Stimulated activated CD8-positive, alpha-beta memory T cell treated with anti-CD3 and anti-CD28 coated beads, Interleukin-7, amount 100 ng/mL, for 24 hours (primary cell): ENCODE data around the gene CASP9.
"Not testable (repeated sequence)": the region's sequence is repeated elsewhere in the genome, so short reads cannot be mapped to it uniquely, and the experiment has no call there.

Source experiments
- DNase-seq: peaks from one replicate; pipeline ENCODE4 v3.0.0-alpha.2; 2020; ENCODE audit warnings: low read depth

The CASP9 gene

GRCh38 chr1:15469361-15469760 lies 54.7 kb downstream of the CASP9 start:
- DNase-seq = no peak

GRCh38 chr1:15468145-15468544 lies 55.9 kb downstream of the CASP9 start:
- no peak for DNase-seq

DNA sequence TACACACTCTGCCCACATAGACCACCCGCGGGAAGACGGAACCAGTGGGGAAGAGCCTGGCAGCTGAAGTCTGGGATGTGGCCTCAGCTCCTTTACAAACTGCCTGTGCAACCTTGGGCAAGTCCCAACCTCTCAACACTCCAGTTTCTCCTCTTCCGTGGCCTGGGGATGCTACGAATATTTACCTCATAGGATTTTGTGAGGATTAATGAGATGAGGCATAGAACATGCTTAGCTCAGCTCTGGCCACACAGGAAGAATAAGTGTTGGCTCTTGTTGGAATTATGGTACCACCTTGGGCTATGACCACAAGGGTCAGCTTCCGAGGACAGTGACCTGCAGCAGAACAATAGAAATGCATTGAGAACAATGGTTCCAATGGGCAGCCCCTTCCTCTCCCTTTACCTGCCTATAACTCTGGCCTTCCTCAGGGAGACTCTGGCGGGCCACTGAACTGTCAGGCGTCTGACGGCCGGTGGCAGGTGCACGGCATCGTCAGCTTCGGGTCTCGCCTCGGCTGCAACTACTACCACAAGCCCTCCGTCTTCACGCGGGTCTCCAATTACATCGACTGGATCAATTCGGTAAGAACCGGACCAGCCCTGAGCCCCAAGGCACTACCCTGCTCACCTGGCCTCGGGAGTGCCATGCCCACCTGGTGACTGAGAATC lies 56.9 kb downstream of the CASP9 start:
- DNase-seq = not testable (repeated sequence)

DNA sequence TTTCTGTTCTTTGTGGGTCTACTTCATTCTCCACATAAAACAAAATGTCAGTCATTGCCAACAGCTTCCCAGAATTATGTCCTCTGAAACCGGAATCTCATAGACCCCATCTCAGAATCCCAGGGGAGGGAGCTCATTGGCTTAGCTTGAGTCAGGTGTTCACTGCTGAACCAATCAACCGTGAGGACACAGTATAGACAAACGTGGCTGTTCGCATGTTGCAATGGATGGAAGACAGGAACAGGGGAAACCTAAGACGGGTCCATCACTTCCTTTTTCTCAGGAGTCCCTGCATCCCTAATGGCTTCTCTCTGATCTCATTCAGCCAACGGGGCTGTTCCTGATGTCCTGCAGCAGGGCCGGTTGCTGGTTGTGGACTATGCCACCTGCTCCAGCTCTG lies 58.3 kb downstream of the CASP9 start:
- DNase-seq = no peak

GRCh38 chr1:15463926-15464322 lies 60.1 kb downstream of the CASP9 start:
- not testable (repeated sequence) for DNase-seq

- DNase-seq = not testable (repeated sequence)
Measured at GRCh38 chr1:15463064-15463800, 60.8 kb downstream of the CASP9 start.

DNA sequence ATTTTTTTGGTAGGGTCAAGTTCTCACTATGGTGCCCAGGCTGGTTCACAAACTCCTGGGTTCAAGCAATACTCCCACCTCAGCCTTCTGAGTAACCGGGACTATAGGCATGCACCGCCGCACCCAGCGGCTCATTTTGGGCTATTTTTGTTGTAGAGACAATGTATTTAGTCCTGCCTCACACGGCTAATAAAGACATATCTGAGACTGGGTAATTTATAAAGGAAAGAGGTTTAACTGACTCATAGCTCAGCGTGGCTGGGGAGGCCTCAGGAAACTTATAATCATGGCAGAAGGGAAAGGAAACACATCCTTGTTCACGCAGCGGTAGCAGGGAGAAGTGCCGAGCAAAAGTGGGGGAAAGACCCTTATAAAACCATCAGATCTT lies 63.3 kb downstream of the CASP9 start:
- no peak for DNase-seq

GRCh38 chr1:15459771-15460707 lies 64.0 kb downstream of the CASP9 start:
- DNase-seq = no peak

GRCh38 chr1:15458388-15458787 lies 65.6 kb downstream of the CASP9 start:
- DNase-seq = not testable (repeated sequence)

GRCh38 chr1:15457585-15457984 lies 66.4 kb downstream of the CASP9 start:
- DNase-seq = no peak

- DNase-seq = no peak
Measured at GRCh38 chr1:15456313-15456954, 67.6 kb downstream of the CASP9 start, which contains the start of gene CELA2A. CELA2A (plus strand) TSS chr1:15456732; CDS start chr1:15456754, 22 bp downstream.

- no peak for DNase-seq
Measured at GRCh38 chr1:15455522-15455921, 68.5 kb downstream of the CASP9 start.

- DNase-seq = no peak
Measured at GRCh38 chr1:15454256-15454655, 69.8 kb downstream of the CASP9 start.

- no peak for DNase-seq
Measured at GRCh38 chr1:15453734-15454133, 70.3 kb downstream of the CASP9 start.

- no peak for DNase-seq
Measured at GRCh38 chr1:15452866-15453571, 71.0 kb downstream of the CASP9 start.

- DNase-seq = no peak
Measured at GRCh38 chr1:15452216-15452615, 71.8 kb downstream of the CASP9 start.

DNA sequence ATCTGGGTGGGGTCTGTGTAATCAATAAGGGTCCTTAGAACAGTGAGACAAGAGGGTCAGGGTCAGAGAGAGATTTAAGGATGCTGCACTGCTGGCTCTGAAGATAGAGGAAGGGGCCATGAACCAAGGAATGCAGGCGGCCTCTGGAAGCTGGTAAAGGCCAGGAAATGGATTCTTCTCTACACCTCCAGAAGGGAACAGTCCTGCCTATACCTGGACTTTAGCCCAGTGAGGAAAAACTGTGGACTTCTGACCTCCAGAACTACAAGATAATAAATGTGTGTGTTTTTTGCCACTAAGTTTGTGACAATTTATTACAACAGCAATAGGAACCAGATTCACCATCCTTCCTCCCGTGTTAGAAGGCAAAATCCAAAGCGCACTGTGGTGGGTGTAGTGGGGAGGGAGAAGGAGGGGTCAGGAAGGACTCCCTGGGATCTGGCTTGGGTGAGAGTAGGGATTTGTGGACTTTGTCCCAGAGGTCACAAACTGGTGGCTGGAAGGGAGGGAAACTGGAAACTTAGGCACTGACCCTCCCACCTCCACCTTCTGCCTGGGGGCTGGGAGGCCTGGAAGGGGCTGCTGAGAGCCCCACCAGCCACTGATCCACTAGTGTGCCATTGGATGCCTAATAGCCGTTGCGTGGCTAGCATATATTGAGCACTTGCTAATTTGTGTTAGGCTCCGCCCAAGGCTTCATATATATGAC lies 72.8 kb downstream of the CASP9 start:
- no peak for DNase-seq

GRCh38 chr1:15449567-15449966 lies 74.4 kb downstream of the CASP9 start:
- DNase-seq = no peak

GRCh38 chr1:15448877-15449462 lies 75.0 kb downstream of the CASP9 start:
- no peak for DNase-seq

DNA sequence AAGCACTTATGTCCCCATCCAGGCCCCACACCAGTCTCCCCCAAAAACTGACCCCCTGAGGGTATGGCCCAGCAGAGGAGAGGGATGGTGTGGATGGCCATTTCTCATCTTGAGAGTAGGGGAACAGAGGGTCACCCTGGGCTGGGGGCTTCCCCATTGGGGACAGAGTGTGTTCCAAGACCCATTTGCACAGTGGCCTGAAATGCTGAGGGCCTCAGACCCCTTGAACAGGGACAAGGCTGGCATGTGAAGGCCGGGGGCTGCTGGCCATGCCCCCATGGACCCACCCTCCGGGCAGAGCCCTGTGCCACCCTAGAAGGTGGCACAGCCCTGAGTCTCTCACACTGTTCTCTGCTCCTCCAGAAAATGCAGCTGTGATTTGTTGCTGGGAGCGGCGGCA lies 77.8 kb downstream of the CASP9 start:
- no peak for DNase-seq
